HepG2 (cell line): ENCODE data around the gene P2RY11. TPM values are rescaled to one million over a fixed set of nuclear protein-coding genes. Genes with fewer than 3 reads are reported as not detected.

ENCODE experiments used
- ADNP ChIP-seq: sonication (generic); formaldehyde crosslinking; IDR thresholded peaks from 2 replicates; pipeline ENCODE4 v1.4.0; 2020; ENCODE audit warnings: missing genetic modification reagents
- BORCS8-MEF2B ChIP-seq: sonication (generic); formaldehyde crosslinking; IDR thresholded peaks from 2 replicates; pipeline ENCODE4 v1.8.0; 2022; ENCODE audit warnings: mild to moderate bottlenecking, missing genetic modification reagents
- CEBPB ChIP-seq: IDR thresholded peaks from 2 replicates; pipeline ENCODE4 v1.6.1; 2011; ENCODE audit warnings: low read depth, low read length, improper control_type of control experiment, borderline replicate concordance
- HDAC2 ChIP-seq: sonication (generic); formaldehyde crosslinking; IDR thresholded peaks from 2 replicates; pipeline ENCODE4 v1.4.0; 2020; ENCODE audit warnings: missing genetic modification reagents
- MED1 ChIP-seq: sonication (generic); formaldehyde crosslinking; IDR thresholded peaks from 2 replicates; pipeline ENCODE4 v1.4.0; 2020; ENCODE audit warnings: missing genetic modification reagents
- NFIB ChIP-seq: sonication (generic); formaldehyde crosslinking; IDR thresholded peaks from 2 replicates; pipeline ENCODE4 v1.9.0; 2021; ENCODE audit warnings: missing genetic modification reagents, mild to moderate bottlenecking, borderline replicate concordance
- NFKB2 ChIP-seq: sonication (generic); formaldehyde crosslinking; IDR thresholded peaks from 2 replicates; pipeline ENCODE4 v1.4.0; 2020; ENCODE audit warnings: missing genetic modification reagents, borderline replicate concordance
- NR2C2 ChIP-seq: sonication (generic); formaldehyde crosslinking; IDR thresholded peaks from 2 replicates; pipeline ENCODE4 v1.4.0; 2020; ENCODE audit warnings: missing genetic modification reagents, mild to moderate bottlenecking, moderate library complexity, borderline replicate concordance
- ONECUT2 ChIP-seq: sonication (generic); formaldehyde crosslinking; IDR thresholded peaks from 2 replicates; pipeline ENCODE4 v1.4.0; 2020; ENCODE audit warnings: missing genetic modification reagents
- PRPF4 ChIP-seq: fragments of 200-400 bp; formaldehyde crosslinking; IDR thresholded peaks from 2 replicates; pipeline ENCODE4 v1.6.1; 2016; ENCODE audit warnings: low read length, low read depth; ENCODE audit not compliant: poor library complexity, severe bottlenecking
- RNF219 ChIP-seq: sonication (generic); formaldehyde crosslinking; IDR thresholded peaks from 2 replicates; pipeline ENCODE4 v1.5.0; 2020; ENCODE audit warnings: mild to moderate bottlenecking, missing genetic modification reagents
- TERF1 ChIP-seq: sonication (generic); formaldehyde crosslinking; IDR thresholded peaks from 2 replicates; pipeline ENCODE4 v1.8.0; 2022; ENCODE audit warnings: mild to moderate bottlenecking, missing genetic modification reagents, moderate library complexity
- ZNF18 ChIP-seq: sonication (generic); formaldehyde crosslinking; IDR thresholded peaks from 2 replicates; pipeline ENCODE4 v1.8.0; 2022; ENCODE audit warnings: mild to moderate bottlenecking, missing genetic modification reagents; ENCODE audit not compliant: insufficient replicate concordance
- ZNF441 ChIP-seq: sonication (generic); formaldehyde crosslinking; IDR thresholded peaks from 2 replicates; pipeline ENCODE4 v1.7.0; 2021; ENCODE audit warnings: missing genetic modification reagents, borderline replicate concordance
- ZNF563 ChIP-seq: sonication (generic); formaldehyde crosslinking; IDR thresholded peaks from 2 replicates; pipeline ENCODE4 v1.8.0; 2022; ENCODE audit warnings: mild to moderate bottlenecking, moderate library complexity, missing genetic modification reagents
- ZNF574 ChIP-seq: sonication (generic); formaldehyde crosslinking; IDR thresholded peaks from 2 replicates; pipeline ENCODE4 v1.4.0; 2020; ENCODE audit warnings: missing genetic modification reagents
- ZNF678 ChIP-seq: sonication (generic); formaldehyde crosslinking; IDR thresholded peaks from 2 replicates; pipeline ENCODE4 v1.4.0; 2020; ENCODE audit warnings: mild to moderate bottlenecking, missing genetic modification reagents
- ZNF710 ChIP-seq: sonication (generic); formaldehyde crosslinking; IDR thresholded peaks from 2 replicates; pipeline ENCODE4 v1.5.0; 2020; ENCODE audit warnings: mild to moderate bottlenecking, missing genetic modification reagents, borderline replicate concordance
- ZNF775 ChIP-seq: sonication (generic); formaldehyde crosslinking; IDR thresholded peaks from 2 replicates; pipeline ENCODE4 v1.4.0; 2020; ENCODE audit warnings: missing genetic modification reagents, mild to moderate bottlenecking, moderate library complexity, borderline replicate concordance
- polyA plus RNA-seq, 8 experiments: library from polyadenylated mRNA; depleted of rRNA in 3 of 8; stranded (reverse) in 7 of 8; unstranded in 1 of 8; fragments of >200 nt; fragmentation: Illumina TruSeq in 4 of 8; extraction: Trizol in 4 of 8; gene quantifications; 2 replicates each; pipeline versions ENCODE4 v1.2.1 to v1.2.3, GENCODE V29; 2011 to 2016; ENCODE audit warnings: low read depth in 4 of 8, missing spikeins in 1 of 8, mixed read lengths in 1 of 8; ENCODE audit not compliant: insufficient read depth in 1 of 8
- total RNA-seq, 5 experiments: library from RNA; depleted of rRNA; stranded (reverse); fragments of >200 nt; fragmentation: Illumina TruSeq; extraction: Trizol; gene quantifications; 2 replicates each; pipeline ENCODE4 v1.2.3, GENCODE V29; 2016; ENCODE audit warnings: low read depth in 1 of 5

Gene P2RY11
- total and polyA plus RNA-seq, 2 of the 13 experiments (the other 11 are each of a cell fraction or from before 2014, with no cell fraction given), result 4.0 to 7.8 TPM

- TF ChIP-seq ZNF18 (CRISPR knock-in tag), result no peak
- peak; percentile 15; the same call in 1 of the 2 replicates for TF ChIP-seq MED1 (CRISPR knock-in tag)
- TF ChIP-seq ZNF678 (CRISPR knock-in tag), result no peak
- TF ChIP-seq ZNF563 (CRISPR knock-in tag), result no peak
- TF ChIP-seq ZNF775 (CRISPR knock-in tag), result no peak
- TF ChIP-seq BORCS8-MEF2B (CRISPR knock-in tag), result no peak
- TF ChIP-seq ZNF441 (CRISPR knock-in tag), result no peak
- TF ChIP-seq RNF219 (CRISPR knock-in tag), result no peak
- peak; percentile 27; the same call in 1 of the 2 replicates for TF ChIP-seq NR2C2
- no peak for TF ChIP-seq ONECUT2 (CRISPR knock-in tag)
- no peak for TF ChIP-seq ADNP (CRISPR knock-in tag)
- TF ChIP-seq ZNF710 (CRISPR knock-in tag), result no peak
- no peak for TF ChIP-seq PRPF4
- no peak for TF ChIP-seq TERF1
- TF ChIP-seq HDAC2 (CRISPR knock-in tag), result no peak
- no peak for TF ChIP-seq CEBPB
- 0 out of 2 replicates have a peak, but pooled peaks have one; percentile 28 for TF ChIP-seq NFKB2
- TF ChIP-seq ZNF574 (CRISPR knock-in tag), result peak; percentile 59
- no peak for TF ChIP-seq NFIB (CRISPR knock-in tag)
Observed at GRCh38 chr19:10112895-10113591, 1.6 kb downstream of the P2RY11 start (continued).
